HG03460 (cell line): Measurements from ENCODE around the gene MAGEA1.
"Not testable (repeated sequence)": the region's sequence is repeated elsewhere in the genome, so short reads cannot be mapped to it uniquely, and the experiment has no call there.

Experiments used
- ATAC-seq: cut with Tn5 transposase; IDR thresholded peaks from one replicate; pipeline ENCODE4 v1.9.1; 2021; ENCODE audit not compliant: unreplicated experiment

Gene MAGEA1

DNA sequence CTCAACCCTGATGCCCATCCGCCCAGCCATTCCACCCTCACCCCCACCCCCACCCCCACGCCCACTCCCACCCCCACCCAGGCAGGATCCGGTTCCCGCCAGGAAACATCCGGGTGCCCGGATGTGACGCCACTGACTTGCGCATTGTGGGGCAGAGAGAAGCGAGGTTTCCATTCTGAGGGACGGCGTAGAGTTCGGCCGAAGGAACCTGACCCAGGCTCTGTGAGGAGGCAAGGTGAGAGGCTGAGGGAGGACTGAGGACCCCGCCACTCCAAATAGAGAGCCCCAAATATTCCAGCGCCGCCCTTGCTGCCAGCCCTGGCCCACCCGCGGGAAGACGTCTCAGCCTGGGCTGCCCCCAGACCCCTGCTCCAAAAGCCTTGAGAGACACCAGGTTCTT lies at the start of gene MAGEA1:
Gene MAGEA1, plus strand, starts transcription at position 154 of the 400 bp plus-strand sequence. CDS start 3,106 bp downstream, outside the sequence.
- ATAC-seq: no peak

- not testable (repeated sequence) for ATAC-seq
Observed at GRCh38 chrX:153132924-153133323, 46.2 kb upstream of the MAGEA1 start.

DNA sequence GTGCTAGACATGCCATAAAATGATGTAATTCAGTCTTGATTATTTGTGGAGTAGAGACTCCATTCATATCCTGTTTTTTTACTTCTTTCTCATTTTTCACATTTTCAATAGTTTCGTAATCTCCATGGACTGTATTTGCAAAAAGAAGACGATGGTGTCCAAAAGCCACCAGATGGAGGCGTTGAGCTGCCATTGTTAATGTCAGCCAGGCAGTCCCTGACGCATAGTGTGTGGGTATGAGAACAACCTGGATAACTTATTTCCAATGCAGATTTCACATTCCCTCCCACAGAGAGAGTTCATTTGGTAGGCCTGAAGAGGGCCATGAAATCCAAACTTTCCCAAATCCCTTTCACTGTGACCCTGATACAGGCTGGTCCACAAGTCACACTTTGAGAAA lies 40.0 kb upstream of the MAGEA1 start:
- not testable (repeated sequence) for ATAC-seq

DNA sequence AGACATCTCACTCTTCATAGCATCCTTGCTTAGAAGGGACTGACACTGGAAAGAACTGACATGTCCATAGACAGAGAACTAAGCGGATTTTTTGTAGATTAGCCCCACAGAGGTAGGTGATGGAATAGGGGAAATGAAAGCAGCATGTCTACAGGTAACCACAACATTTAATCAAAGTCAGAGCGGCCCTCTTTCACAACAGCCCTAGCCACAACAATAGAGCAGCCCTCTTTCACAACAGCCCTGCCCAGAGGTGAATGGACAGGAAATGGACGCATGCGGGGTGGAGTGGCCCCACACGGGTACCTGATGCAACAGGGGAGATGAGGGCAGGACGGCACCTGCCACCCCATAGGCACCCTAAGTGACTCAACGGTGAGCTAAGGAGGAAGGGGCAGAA lies 32.8 kb upstream of the MAGEA1 start:
- ATAC-seq: not testable (repeated sequence)

GRCh38 chrX:153153516-153153915 lies 25.6 kb upstream of the MAGEA1 start:
- no peak for ATAC-seq

- ATAC-seq: no peak
Observed at GRCh38 chrX:153157450-153157849, 21.6 kb upstream of the MAGEA1 start.

- no peak for ATAC-seq
Observed at GRCh38 chrX:153158319-153158718, 20.8 kb upstream of the MAGEA1 start.

DNA sequence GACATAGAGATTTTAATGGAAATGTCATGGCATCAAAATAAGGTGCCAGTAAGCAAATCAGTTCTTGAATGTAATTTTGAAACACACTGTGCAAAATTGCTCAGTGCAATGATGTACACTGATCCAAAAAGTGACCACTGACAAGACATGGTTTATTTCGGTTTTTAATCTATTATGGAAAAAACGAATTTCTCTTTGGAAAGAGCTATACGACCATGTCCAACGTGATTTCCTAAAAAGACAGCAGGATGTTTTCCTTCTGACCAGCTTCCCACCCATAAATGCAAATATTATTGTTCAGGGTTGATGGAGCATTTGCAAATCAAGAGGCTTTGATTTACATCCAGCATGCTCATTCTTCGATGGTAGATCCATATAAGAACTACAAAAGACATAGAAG lies 17.1 kb upstream of the MAGEA1 start:
- ATAC-seq: no peak

DNA sequence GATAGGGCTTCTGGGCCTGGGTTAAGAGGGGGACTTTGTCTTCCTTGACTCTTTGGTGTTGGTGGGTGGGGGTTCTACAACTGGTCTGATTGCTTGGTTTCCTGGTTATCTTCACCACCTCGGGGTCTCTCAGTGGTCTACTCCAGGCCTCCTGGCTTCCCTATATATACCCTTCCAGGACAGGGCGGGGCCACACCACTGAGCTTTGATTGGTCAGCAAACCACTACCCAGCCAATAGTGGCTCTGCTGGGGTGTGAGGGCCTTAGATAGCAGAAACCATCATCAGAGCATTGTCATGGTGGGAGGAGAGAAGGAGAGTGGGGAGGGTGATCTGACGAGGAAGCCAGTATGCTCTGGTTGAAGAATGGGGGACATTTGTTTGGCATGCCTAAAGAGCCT lies 14.4 kb upstream of the MAGEA1 start:
- no peak for ATAC-seq

- ATAC-seq: not testable (repeated sequence)
Observed at GRCh38 chrX:153168423-153168822, 10.7 kb upstream of the MAGEA1 start.

DNA sequence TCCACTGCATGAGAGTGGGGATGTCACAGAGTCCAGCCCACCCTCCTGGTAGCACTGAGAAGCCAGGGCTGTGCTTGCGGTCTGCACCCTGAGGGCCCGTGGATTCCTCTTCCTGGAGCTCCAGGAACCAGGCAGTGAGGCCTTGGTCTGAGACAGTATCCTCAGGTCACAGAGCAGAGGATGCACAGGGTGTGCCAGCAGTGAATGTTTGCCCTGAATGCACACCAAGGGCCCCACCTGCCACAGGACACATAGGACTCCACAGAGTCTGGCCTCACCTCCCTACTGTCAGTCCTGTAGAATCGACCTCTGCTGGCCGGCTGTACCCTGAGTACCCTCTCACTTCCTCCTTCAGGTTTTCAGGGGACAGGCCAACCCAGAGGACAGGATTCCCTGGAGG lies 2.7 kb downstream of the MAGEA1 start:
- ATAC-seq: no peak

GRCh38 chrX:153184787-153185186 lies 5.7 kb downstream of the MAGEA1 start:
- no peak for ATAC-seq

- no peak for ATAC-seq
Observed at GRCh38 chrX:153190381-153190780, 11.3 kb downstream of the MAGEA1 start.

DNA sequence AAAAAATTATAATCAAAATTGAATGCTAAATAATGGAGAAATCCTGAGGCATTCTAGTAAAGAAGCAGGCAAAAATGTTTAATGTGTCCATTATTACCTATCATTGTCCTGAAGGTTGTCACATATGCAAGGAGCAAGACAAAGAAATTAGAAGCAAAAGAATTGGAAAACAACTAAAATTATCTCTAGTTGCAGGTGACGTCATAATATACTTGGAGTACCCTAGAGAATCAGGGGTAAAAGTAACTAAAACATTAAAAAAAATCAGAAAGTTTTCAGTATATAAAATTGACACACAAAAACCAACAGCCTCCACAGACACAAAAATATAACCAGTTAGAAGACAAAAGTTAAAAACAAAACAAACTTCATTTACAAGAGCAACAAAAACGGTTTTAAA lies 21.4 kb downstream of the MAGEA1 start:
- ATAC-seq: no peak

DNA sequence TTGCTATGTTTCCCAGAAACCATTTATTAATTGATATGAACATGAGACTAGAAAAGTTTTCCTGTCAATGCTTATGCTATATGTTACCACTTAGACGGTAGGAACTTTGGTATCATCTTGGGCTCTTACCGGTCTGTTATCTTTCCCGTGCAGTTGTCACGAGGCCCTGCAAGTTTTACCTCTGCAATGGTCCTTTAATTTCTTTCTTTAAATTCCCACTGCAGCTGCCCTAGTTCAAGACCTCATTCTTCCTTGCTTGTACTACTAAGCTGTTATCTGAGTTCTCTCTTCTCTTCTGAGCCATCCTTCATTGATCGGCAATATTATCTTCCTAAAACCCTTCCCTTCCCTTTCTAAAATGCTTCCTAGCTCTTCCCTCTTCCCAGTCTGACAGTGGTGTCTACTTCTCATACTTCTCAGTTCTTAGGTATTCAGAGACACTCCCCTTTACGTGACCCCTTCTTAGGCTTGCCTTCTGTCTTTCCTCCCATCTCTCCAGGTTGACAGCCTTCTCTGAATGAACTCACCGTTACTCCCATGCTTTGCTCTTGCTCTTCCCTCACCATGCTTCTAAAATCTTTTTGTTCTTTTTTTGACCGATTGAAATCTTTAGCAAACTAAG lies 27.5 kb downstream of the MAGEA1 start:
- no peak for ATAC-seq

- no peak for ATAC-seq
Observed at GRCh38 chrX:153209347-153209746, 30.3 kb downstream of the MAGEA1 start.

- ATAC-seq: no peak
Observed at GRCh38 chrX:153214934-153215333, 35.9 kb downstream of the MAGEA1 start.

GRCh38 chrX:153216926-153217325 lies 37.8 kb downstream of the MAGEA1 start:
- no peak for ATAC-seq

- no peak for ATAC-seq
Observed at GRCh38 chrX:153225438-153226098, 46.5 kb downstream of the MAGEA1 start.

- no peak for ATAC-seq
Observed at GRCh38 chrX:153226344-153227185, 47.5 kb downstream of the MAGEA1 start.
